Left kidney (tissue), 2 donors: Measurements from ENCODE around the gene KPRP. TPM values are rescaled to one million over a fixed set of nuclear protein-coding genes. Genes with fewer than 3 reads are reported as not detected.

Experiments
- DNase-seq: peaks from one replicate; pipeline ENCODE4 v3.0.0-alpha.2; 2013
- polyA plus RNA-seq: library from polyadenylated mRNA; unstranded; fragments of 120-200 nt; gene quantifications from one replicate; pipeline ENCODE4 v1.2.1, GENCODE V29; 2013; ENCODE audit not compliant: insufficient read length

Gene KPRP
- polyA plus RNA-seq, 1 donor: not detected

- DNase-seq: no peak
Measured at GRCh38 chr1:152774875-152775274, 17.1 kb downstream of the KPRP start, which contains the start of gene LCE1F. LCE1F (plus strand) TSS chr1:152775140; CDS start chr1:152776372, 1,232 bp downstream.

DNA sequence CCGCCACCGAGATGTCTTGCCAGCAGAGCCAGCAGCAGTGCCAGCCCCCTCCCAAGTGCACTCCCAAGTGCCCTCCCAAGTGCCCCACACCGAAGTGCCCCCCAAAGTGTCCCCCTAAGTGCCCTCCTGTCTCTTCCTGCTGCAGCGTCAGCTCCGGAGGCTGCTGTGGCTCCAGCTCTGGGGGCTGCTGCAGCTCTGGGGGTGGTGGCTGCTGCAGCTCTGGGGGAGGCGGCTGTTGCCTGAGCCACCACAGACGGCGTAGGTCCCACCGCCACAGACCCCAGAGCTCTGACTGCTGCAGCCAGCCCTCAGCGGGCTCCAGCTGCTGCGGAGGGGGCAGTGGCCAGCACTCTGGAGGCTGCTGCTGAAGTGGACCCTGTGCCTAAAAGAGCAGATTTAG is 18.5 kb downstream of the KPRP start:
- no peak for DNase-seq

DNA sequence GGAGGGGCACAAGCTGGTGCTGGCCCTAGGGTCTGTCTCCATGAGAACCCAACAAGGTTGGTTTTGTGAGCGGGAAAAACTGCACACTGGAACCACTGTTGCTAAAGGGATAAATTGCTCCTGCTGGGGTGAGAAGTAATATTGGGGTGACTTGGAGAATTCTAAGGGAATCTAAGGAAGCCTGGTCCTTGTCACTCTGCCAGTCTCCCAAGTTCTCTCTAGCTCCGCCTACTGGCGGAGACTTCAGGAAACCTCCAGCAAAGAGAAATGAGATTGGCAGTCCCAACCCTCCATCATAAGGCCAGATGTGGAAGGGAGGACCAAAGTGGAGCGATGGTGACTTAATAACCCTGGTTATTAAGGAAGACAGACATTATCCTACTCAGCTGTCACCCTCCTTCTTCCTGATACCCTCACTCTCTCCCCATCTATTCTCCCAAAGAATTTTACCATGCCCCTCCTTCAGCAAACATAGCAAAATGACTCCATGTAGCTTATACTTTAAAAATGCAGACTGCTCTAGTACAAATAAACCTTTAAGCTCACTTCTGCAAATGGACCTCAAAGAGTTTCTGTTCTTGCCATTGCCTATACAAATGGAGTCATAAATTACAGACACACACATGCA is 19.8 kb downstream of the KPRP start:
- DNase-seq: no peak

GRCh38 chr1:152783095-152783494 is 25.3 kb downstream of the KPRP start:
- DNase-seq: no peak

- no peak for DNase-seq
Measured at GRCh38 chr1:152786077-152786476, 28.3 kb downstream of the KPRP start, which contains the start of gene LCE1E. LCE1E (plus strand) TSS chr1:152786257; CDS start chr1:152787300, 1,043 bp downstream.

DNA sequence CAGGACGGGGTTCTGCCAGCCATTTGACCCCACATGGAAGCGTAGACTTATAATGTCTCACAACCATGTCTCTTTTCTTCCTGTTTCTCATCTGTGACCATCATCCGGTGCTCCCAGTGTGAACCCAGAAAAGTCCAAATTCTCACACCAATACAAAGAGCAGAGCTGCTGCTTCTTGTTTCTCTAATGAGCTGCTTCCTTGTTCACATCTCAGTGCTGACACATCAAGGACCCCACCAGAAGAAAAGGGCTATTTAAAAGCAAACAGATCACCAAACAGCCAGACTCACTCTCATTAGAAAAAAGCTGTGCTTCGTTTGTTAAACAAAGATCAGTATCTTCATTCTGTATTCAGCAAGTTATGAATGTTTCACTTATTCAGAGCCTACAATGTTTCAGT is 37.9 kb downstream of the KPRP start:
- DNase-seq: no peak

- DNase-seq: no peak
Measured at GRCh38 chr1:152796421-152796820, 38.6 kb downstream of the KPRP start, which contains the start of gene LCE1D. LCE1D (plus strand) TSS chr1:152796721; CDS start chr1:152797795, 1,074 bp downstream.

DNA sequence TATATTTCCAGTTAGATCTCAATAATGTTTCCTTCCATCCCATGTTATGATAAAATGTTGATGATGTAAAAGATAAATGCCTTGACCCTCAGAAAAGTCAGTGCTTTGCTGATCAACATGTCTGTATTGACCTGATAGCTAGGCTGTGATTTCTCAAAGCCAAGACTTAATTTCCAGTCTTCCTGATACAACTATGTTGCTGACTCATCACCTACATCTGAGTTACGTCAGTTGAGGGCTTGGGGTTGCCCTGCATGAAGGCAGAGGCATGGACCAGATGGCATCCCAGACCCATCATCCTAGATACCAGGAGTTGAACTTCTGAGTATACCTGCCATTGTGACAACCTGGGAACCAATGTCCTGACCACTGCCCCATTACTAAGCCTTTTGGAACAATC is 43.5 kb downstream of the KPRP start:
- DNase-seq: no peak

DNA sequence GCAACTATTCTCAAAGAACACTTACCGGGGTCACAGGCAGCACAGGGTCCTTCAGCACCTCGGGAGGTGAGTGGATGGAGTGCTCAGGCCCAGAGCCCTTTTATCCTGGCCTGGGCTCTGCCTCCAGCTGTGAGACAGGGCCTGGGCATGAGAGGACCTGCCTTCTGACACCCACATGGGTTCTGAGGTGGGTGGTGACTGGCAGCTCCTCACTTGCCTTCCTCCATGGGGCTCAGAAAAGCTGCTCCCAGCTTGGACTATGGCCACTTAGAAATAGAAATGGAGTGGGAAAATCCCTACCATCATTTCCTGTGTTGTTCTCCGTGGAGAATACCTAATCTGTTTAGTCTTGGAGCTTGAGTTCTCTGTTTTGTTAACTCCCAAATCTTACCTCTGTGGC is 48.8 kb downstream of the KPRP start, which contains the start of gene LCE1C:
Gene LCE1C (minus strand): TSS at position 76 of the 400 bp plus-strand sequence. CDS start 1,173 bp downstream, outside the sequence.
- no peak for DNase-seq

GRCh38 chr1:152811050-152811449 is 53.2 kb downstream of the KPRP start:
- DNase-seq: no peak

Other genes with a start within 250 kb of the KPRP start
- gene LCE5A, start 247.2 kb upstream of the KPRP start, polyA plus RNA-seq: 0.17 TPM
- not detected for gene CRCT1, start 243.5 kb upstream of the KPRP start, polyA plus RNA-seq
- not detected for gene LCE3E, start 191.2 kb upstream of the KPRP start, polyA plus RNA-seq
- gene LCE3D, start 177.5 kb upstream of the KPRP start, polyA plus RNA-seq: not detected
- gene LCE3C, start 157.8 kb upstream of the KPRP start, polyA plus RNA-seq: not detected
- gene LCE3B, start 144.2 kb upstream of the KPRP start, polyA plus RNA-seq: not detected
- not detected for gene LCE3A, start 134.9 kb upstream of the KPRP start, polyA plus RNA-seq
- not detected for gene LCE2D, start 94.6 kb upstream of the KPRP start, polyA plus RNA-seq
- gene LCE2C, start 82.7 kb upstream of the KPRP start, polyA plus RNA-seq: not detected
- gene LCE2B, start 71.9 kb upstream of the KPRP start, polyA plus RNA-seq: not detected
- not detected for gene LCE2A, start 59.7 kb upstream of the KPRP start, polyA plus RNA-seq
- gene LCE4A, start 49.9 kb upstream of the KPRP start, polyA plus RNA-seq: not detected
- gene LCE1F, start 17.1 kb downstream of the KPRP start, polyA plus RNA-seq: not detected
- not detected for gene LCE1E, start 28.2 kb downstream of the KPRP start, polyA plus RNA-seq
- gene LCE1D, start 38.7 kb downstream of the KPRP start, polyA plus RNA-seq: not detected
- gene LCE1C, start 48.6 kb downstream of the KPRP start, polyA plus RNA-seq: not detected
- not detected for gene LCE1B, start 53.9 kb downstream of the KPRP start, polyA plus RNA-seq
- not detected for gene LCE1A, start 69.4 kb downstream of the KPRP start, polyA plus RNA-seq
- gene LCE6A, start 84.8 kb downstream of the KPRP start, polyA plus RNA-seq: not detected
- not detected for gene LCE7A, start 102.0 kb downstream of the KPRP start, polyA plus RNA-seq
- gene SMCP, start 120.3 kb downstream of the KPRP start, polyA plus RNA-seq: not detected
- 0.23 TPM for gene IVL, start 150.5 kb downstream of the KPRP start, polyA plus RNA-seq
- gene SPRR5, start 189.2 kb downstream of the KPRP start, polyA plus RNA-seq: not detected
- gene SPRR4, start 212.6 kb downstream of the KPRP start, polyA plus RNA-seq: not detected
- not detected for gene SPRR1A, start 226.1 kb downstream of the KPRP start, polyA plus RNA-seq
- gene SPRR3, start 243.7 kb downstream of the KPRP start, polyA plus RNA-seq: not detected